ENCODE data around the gene SLFN12L. TPM values are rescaled to one million over a fixed set of nuclear protein-coding genes. Genes with fewer than 3 reads are reported as not detected.

The SLFN12L gene
- total RNA-seq, 2 donors from 2014 or later = 0.86 to 1.0 TPM

DNA sequence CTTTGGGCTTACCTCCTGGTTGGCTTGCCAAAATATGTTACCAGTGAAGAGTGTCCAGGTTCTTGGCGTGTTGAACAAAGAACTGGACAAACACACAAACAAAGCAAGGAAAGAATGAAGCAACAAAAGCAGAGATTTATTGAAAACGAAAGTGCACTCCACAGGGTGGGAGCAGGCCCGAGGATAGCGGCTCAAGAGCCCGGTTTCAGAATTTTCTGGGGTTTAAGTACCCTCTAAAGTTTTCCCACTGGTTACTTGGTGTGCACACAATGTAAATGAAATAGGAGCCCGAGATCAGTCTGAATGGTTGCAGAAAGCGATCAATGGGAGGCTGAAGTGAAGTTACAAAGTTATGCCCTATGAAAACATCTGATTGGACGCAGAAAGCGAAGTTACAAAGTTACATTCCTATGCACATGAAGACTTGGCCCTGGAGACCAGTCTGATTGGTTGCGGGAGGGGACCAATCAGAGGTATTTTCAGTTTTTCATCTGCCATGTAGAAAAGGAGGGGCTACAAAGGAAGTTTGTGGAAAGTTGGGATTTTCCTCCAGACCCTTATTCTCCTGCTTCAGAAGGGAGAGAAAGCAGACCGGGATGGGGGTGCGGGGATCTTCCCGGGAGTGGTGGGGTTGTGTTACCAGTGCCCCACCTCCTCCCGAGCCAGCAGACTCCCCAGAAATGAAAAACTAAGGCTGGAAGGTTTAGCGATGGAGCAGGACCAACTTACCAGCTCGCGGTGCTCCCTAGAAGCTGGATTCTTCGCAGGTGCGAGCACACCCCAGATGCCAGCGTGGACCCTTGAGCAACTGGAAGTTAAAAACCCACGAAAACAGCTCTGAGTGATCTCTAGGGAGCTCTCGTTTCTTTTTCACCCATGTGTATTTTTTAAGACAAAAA lies 105.1 kb downstream of the SLFN12L start, which contains the start of gene SLFN12:
SLFN12 (minus strand) TSS at position 325 of the 899 bp plus-strand sequence. CDS start 9,472 bp downstream, outside the sequence.
- Histone ChIP-seq H3K9ac (ENCODE audit: low read depth in 2 of 2, low read length in 2 of 2) (peak within 1 kb of the TSS; percentile 66 to 75), H3K36me3 (no peaks in the 10 kb centered on the region), H3K9me3 (no peaks in the 10 kb centered on the region), H3K27me3 (no peaks in the 10 kb centered on the region), H3K4me1 (no peaks in the 10 kb centered on the region), H3K4me3 (peak within 1 kb of the TSS; percentile 30), H3K27ac (peak within 1 kb of the TSS; percentile 80)
- TF ChIP-seq, protein P1, sequence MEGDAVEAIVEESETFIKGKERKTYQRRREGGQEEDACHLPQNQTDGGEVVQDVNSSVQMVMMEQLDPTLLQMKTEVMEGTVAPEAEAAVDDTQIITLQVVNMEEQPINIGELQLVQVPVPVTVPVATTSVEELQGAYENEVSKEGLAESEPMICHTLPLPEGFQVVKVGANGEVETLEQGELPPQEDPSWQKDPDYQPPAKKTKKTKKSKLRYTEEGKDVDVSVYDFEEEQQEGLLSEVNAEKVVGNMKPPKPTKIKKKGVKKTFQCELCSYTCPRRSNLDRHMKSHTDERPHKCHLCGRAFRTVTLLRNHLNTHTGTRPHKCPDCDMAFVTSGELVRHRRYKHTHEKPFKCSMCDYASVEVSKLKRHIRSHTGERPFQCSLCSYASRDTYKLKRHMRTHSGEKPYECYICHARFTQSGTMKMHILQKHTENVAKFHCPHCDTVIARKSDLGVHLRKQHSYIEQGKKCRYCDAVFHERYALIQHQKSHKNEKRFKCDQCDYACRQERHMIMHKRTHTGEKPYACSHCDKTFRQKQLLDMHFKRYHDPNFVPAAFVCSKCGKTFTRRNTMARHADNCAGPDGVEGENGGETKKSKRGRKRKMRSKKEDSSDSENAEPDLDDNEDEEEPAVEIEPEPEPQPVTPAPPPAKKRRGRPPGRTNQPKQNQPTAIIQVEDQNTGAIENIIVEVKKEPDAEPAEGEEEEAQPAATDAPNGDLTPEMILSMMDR (IDR thresholded peaks at IDR 0.05) = no peak
- peak; percentile 68 for DNase-seq
- intact Hi-C loops (cut with DNase I) = no loop called here

DNA sequence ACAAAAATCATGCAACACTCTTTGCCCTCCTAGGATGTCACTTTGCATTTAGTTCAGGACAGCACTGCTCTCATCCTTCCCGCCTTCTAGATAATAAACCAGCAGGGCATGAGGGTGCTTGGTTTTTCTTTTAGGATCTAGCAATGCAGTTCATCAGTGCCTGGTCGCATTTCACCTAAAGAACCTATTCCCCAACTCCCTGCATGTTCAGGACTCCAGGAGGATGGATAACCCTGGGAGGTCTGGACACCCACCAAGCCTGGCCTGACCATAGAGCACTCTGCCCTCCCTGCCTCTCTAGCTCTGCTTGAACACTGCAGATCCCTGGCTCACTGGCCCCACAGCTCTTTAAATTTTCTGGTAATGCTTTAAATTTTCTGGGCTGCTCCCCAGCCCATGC lies 107.8 kb downstream of the SLFN12L start:
- TF ChIP-seq, protein P1 (IDR thresholded peaks at IDR 0.05) = no peak
- Histone ChIP-seq H3K9ac (ENCODE audit: low read depth in 2 of 2, low read length in 2 of 2) (no peak overlapping the region), H3K27ac (no peak overlapping the region), H3K4me3 (no peak overlapping the region), H3K4me1 (no peaks in the 10 kb centered on the region), H3K27me3 (no peaks in the 10 kb centered on the region), H3K36me3 (no peaks in the 10 kb centered on the region), H3K9me3 (no peaks in the 10 kb centered on the region)
- no peak for DNase-seq
- intact Hi-C loops (cut with DNase I) = no loop called here

DNA sequence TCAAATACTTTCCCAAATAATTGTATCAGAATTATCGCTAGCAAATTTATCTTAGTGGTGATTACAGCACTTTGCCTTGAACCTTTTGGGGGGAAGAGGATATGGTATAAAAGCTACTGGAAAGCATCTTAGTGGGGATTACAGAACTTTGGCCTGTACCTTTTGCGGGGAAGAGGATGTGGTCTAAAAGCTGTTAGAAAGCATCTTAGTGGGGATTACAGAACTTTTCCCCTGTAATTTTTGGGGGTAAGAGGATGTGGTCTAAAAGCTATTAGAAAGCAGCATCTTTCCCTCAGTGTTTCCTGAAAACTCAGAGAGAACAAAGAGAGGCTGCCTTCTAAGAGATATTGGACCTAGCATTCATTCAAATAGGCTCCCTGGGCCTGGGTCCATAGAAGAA lies 109.2 kb downstream of the SLFN12L start:
- intact Hi-C loops (cut with DNase I) = no loop called here
- Histone ChIP-seq H3K27ac (no peak overlapping the region), H3K27me3 (no peaks in the 10 kb centered on the region), H3K9ac (ENCODE audit: low read depth in 2 of 2, low read length in 2 of 2) (no peak overlapping the region), H3K4me3 (no peak overlapping the region), H3K4me1 (no peaks in the 10 kb centered on the region), H3K36me3 (no peaks in the 10 kb centered on the region), H3K9me3 (no peaks in the 10 kb centered on the region)
- DNase-seq = no peak
- TF ChIP-seq, protein P1 (IDR thresholded peaks at IDR 0.05) = no peak

DNA sequence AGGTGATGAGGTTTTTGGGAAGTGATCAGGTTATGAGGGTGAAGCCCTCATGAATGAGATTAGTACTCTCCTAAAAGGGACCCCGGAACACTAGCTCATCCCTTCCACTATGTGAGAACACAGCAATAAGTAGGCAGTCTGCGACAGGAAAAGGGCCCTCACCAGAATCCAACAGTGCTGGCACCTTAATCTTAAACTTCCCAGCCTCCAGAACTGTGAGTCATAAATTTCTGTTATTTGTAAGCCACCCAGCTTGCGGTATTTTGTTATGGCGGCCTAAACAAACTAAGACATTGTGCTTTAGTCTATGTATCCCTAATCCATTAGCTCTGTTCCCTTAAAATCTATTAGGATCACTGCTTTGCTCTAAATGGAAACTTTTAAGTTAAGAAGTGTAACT lies 113.7 kb downstream of the SLFN12L start:
- Histone ChIP-seq H3K9ac (ENCODE audit: low read depth in 2 of 2, low read length in 2 of 2) (no peak overlapping the region), H3K27ac (no peak overlapping the region), H3K4me3 (no peak overlapping the region), H3K27me3 (no peaks in the 10 kb centered on the region), H3K36me3 (no peaks in the 10 kb centered on the region), H3K4me1 (no peaks in the 10 kb centered on the region), H3K9me3 (no peaks in the 10 kb centered on the region)
- DNase-seq = no peak
- TF ChIP-seq, protein P1 (IDR thresholded peaks at IDR 0.05) = no peak
- intact Hi-C loops (cut with DNase I) = no loop called here

Other genes with a start within 250 kb of the SLFN12L start
- gene SLFN11, start 164.1 kb downstream of the SLFN12L start, total RNA-seq = 1 to 10 TPM; 3.6 to 9.1 TPM
- 1 to 10 TPM; 1.3 to 2.0 TPM for gene SLFN12, start 105.2 kb downstream of the SLFN12L start, total RNA-seq
- 10 to 100 TPM in 1 of 2 donors, 1 to 10 TPM in 1; 6.2 to 10.2 TPM for gene SLFN13, start 88.9 kb downstream of the SLFN12L start, total RNA-seq
- not detected for gene SLFN14, start 23.1 kb upstream of the SLFN12L start, total RNA-seq
- 1 to 10 TPM; 2.6 to 5.9 TPM for gene PEX12, start 40.9 kb upstream of the SLFN12L start, total RNA-seq
- gene AP2B1, start 49.6 kb upstream of the SLFN12L start, total RNA-seq = 100 to 1,000 TPM; 220 to 274 TPM
- under 1 TPM; 0.07 to 0.21 TPM for gene RASL10B, start 194.0 kb upstream of the SLFN12L start, total RNA-seq
- gene GAS2L2, start 215.6 kb upstream of the SLFN12L start, total RNA-seq = under 1 TPM in 1 of 2 donors, not detected in 1; 0.15 TPM
- not detected for gene C17orf50, start 223.2 kb upstream of the SLFN12L start, total RNA-seq